HepG2 (cell line): ENCODE results near the gene TRNT1. TPM values are rescaled to one million over a fixed set of nuclear protein-coding genes. Genes with fewer than 3 reads are reported as not detected.

Experiments used
- HNRNPUL1 ChIP-seq: fragments of 200-400 bp; formaldehyde crosslinking; IDR thresholded peaks from 2 replicates; pipeline ENCODE4 v1.6.1; 2017; ENCODE audit warnings: low read depth, mild to moderate bottlenecking, low read length, moderate library complexity
- NAIF1 ChIP-seq: sonication (generic); formaldehyde crosslinking; IDR thresholded peaks from 2 replicates; pipeline ENCODE4 v1.5.0; 2020; ENCODE audit warnings: mild to moderate bottlenecking, missing genetic modification reagents, borderline replicate concordance
- NFE2 ChIP-seq: sonication (generic); formaldehyde crosslinking; IDR thresholded peaks from 2 replicates; pipeline ENCODE4 v1.4.0; 2020; ENCODE audit warnings: missing genetic modification reagents
- PAWR ChIP-seq: sonication (generic); formaldehyde crosslinking; IDR thresholded peaks from 2 replicates; pipeline ENCODE4 v1.4.0; 2020; ENCODE audit warnings: missing genetic modification reagents, mild to moderate bottlenecking, borderline replicate concordance
- SALL2 ChIP-seq: sonication (generic); formaldehyde crosslinking; IDR thresholded peaks from 2 replicates; pipeline ENCODE4 v1.8.1; 2023; ENCODE audit warnings: mild to moderate bottlenecking, missing genetic modification reagents, inconsistent platforms
- THAP11 ChIP-seq: IDR thresholded peaks from 2 replicates; pipeline ENCODE4 v1.6.1; 2016; ENCODE audit warnings: missing biosample characterization, missing genetic modification reagents
- ZBTB3 ChIP-seq: sonication (generic); formaldehyde crosslinking; IDR thresholded peaks from 2 replicates; pipeline ENCODE4 v1.4.0; 2020; ENCODE audit warnings: low read depth, mild to moderate bottlenecking, moderate library complexity, missing genetic modification reagents, borderline replicate concordance
- ZNF343 ChIP-seq: sonication (generic); formaldehyde crosslinking; IDR thresholded peaks from 2 replicates; pipeline ENCODE4 v1.4.0; 2020; ENCODE audit warnings: mild to moderate bottlenecking, missing genetic modification reagents
- ZNF550 ChIP-seq: sonication (generic); formaldehyde crosslinking; IDR thresholded peaks from 2 replicates; pipeline ENCODE4 v1.4.0; 2020; ENCODE audit warnings: mild to moderate bottlenecking, missing genetic modification reagents, borderline replicate concordance
- ZNF713 ChIP-seq: sonication (generic); formaldehyde crosslinking; IDR thresholded peaks from 2 replicates; pipeline ENCODE4 v1.4.0; 2020; ENCODE audit warnings: mild to moderate bottlenecking, missing genetic modification reagents
- polyA plus RNA-seq, 8 experiments: library from polyadenylated mRNA; depleted of rRNA in 3 of 8; stranded (reverse) in 7 of 8; unstranded in 1 of 8; fragments of >200 nt; fragmentation: Illumina TruSeq in 4 of 8; extraction: Trizol in 4 of 8; gene quantifications; 2 replicates each; pipeline versions ENCODE4 v1.2.1 to v1.2.3, GENCODE V29; 2011 to 2016; ENCODE audit warnings: low read depth in 4 of 8, missing spikeins in 1 of 8, mixed read lengths in 1 of 8; ENCODE audit not compliant: insufficient read depth in 1 of 8
- total RNA-seq, 5 experiments: library from RNA; depleted of rRNA; stranded (reverse); fragments of >200 nt; fragmentation: Illumina TruSeq; extraction: Trizol; gene quantifications; 2 replicates each; pipeline ENCODE4 v1.2.3, GENCODE V29; 2016; ENCODE audit warnings: low read depth in 1 of 5
- TF ChIP-seq, protein P1 (sequence below): sonication (generic); formaldehyde crosslinking; IDR thresholded peaks from 2 replicates; pipeline ENCODE4 v1.4.0; 2020; ENCODE audit warnings: missing genetic modification reagents
- TF ChIP-seq, protein P2 (sequence below): sonication (generic); formaldehyde crosslinking; IDR thresholded peaks from 2 replicates; pipeline ENCODE4 v1.4.0; 2020; ENCODE audit warnings: missing genetic modification reagents, borderline replicate concordance
- TF ChIP-seq, protein P3 (sequence below): sonication (generic); formaldehyde crosslinking; IDR thresholded peaks from 2 replicates; pipeline ENCODE4 v1.5.0; 2020; ENCODE audit warnings: missing genetic modification reagents, mild to moderate bottlenecking, borderline replicate concordance
- TF ChIP-seq, protein P4 (sequence below): sonication (generic); formaldehyde crosslinking; IDR thresholded peaks from 2 replicates; pipeline ENCODE4 v1.4.0; 2020; ENCODE audit warnings: missing genetic modification reagents, low read depth, mild to moderate bottlenecking, borderline replicate concordance

Gene TRNT1
- total and polyA plus RNA-seq, 2 of the 13 experiments (the other 11 are each of a cell fraction or from before 2014, with no cell fraction given) = 9.4 to 27.7 TPM

DNA sequence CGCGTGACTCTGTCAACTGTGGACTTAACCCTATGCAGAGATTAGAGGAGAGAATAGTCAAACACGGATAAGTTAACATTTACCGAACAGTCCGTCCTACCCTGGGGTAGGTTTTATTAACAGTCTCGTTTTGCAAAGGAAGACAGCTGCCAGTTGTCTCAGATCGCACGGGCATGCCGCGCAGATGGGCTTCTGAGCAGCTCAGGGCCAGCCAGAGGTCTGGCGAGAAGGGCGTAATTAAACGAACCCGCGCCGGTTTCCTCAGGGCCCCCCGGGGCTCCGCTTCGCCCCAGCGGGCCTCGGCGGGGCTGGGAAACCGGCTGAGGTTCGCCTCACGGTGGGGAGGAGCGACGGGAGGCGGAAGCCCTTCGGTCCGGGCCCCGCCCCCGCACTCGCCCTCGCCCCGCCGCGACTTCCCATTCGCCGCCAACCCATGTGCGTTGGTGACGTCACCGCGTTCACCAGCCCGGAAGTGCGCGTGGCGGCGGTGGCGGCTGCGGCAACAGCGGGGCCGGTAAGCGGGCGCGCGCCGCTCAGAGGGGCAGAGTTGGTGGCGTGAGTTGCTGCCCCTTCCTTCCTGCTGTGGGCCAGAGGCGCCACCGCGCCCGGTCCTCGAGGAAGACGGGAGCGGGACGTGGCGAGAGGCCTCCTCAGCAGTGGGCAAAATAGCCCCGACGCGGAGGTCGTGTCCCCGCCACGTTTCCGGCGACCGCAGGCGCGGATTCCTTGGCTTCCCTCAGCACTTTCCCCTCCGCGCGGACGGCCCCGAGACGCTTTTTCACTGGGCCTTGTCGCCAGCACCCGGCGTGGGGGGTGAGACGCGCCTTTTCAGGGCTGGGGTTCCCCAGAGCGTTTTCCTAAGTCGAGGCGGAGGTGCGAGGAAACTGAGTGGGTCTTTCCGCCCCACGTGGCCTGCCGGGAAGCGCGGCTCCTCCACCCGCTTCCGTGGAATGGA lies at the start of gene TRNT1 (continued):
- TF ChIP-seq, protein P1, sequence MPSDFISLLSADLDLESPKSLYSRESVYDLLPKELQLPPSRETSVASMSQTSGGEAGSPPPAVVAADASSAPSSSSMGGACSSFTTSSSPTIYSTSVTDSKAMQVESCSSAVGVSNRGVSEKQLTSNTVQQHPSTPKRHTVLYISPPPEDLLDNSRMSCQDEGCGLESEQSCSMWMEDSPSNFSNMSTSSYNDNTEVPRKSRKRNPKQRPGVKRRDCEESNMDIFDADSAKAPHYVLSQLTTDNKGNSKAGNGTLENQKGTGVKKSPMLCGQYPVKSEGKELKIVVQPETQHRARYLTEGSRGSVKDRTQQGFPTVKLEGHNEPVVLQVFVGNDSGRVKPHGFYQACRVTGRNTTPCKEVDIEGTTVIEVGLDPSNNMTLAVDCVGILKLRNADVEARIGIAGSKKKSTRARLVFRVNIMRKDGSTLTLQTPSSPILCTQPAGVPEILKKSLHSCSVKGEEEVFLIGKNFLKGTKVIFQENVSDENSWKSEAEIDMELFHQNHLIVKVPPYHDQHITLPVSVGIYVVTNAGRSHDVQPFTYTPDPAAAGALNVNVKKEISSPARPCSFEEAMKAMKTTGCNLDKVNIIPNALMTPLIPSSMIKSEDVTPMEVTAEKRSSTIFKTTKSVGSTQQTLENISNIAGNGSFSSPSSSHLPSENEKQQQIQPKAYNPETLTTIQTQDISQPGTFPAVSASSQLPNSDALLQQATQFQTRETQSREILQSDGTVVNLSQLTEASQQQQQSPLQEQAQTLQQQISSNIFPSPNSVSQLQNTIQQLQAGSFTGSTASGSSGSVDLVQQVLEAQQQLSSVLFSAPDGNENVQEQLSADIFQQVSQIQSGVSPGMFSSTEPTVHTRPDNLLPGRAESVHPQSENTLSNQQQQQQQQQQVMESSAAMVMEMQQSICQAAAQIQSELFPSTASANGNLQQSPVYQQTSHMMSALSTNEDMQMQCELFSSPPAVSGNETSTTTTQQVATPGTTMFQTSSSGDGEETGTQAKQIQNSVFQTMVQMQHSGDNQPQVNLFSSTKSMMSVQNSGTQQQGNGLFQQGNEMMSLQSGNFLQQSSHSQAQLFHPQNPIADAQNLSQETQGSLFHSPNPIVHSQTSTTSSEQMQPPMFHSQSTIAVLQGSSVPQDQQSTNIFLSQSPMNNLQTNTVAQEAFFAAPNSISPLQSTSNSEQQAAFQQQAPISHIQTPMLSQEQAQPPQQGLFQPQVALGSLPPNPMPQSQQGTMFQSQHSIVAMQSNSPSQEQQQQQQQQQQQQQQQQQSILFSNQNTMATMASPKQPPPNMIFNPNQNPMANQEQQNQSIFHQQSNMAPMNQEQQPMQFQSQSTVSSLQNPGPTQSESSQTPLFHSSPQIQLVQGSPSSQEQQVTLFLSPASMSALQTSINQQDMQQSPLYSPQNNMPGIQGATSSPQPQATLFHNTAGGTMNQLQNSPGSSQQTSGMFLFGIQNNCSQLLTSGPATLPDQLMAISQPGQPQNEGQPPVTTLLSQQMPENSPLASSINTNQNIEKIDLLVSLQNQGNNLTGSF = peak; percentile 92
- TF ChIP-seq PAWR (CRISPR knock-in tag) (no peak), SALL2 (peak; percentile 54; the same call in 1 of the 2 replicates), ZNF343 (CRISPR knock-in tag) (peak; percentile 83; the same call in 1 of the 2 replicates), ZNF713 (no peak), ZNF550 (CRISPR knock-in tag) (peak; percentile 73; the same call in 1 of the 2 replicates), HNRNPUL1 (no peak), NFE2 (no peak), NAIF1 (CRISPR knock-in tag) (0 out of 2 replicates have a peak, but pooled peaks have one; percentile 63), THAP11 (peak; percentile 89), ZBTB3 (CRISPR knock-in tag) (no peak)
- TF ChIP-seq, protein P2, sequence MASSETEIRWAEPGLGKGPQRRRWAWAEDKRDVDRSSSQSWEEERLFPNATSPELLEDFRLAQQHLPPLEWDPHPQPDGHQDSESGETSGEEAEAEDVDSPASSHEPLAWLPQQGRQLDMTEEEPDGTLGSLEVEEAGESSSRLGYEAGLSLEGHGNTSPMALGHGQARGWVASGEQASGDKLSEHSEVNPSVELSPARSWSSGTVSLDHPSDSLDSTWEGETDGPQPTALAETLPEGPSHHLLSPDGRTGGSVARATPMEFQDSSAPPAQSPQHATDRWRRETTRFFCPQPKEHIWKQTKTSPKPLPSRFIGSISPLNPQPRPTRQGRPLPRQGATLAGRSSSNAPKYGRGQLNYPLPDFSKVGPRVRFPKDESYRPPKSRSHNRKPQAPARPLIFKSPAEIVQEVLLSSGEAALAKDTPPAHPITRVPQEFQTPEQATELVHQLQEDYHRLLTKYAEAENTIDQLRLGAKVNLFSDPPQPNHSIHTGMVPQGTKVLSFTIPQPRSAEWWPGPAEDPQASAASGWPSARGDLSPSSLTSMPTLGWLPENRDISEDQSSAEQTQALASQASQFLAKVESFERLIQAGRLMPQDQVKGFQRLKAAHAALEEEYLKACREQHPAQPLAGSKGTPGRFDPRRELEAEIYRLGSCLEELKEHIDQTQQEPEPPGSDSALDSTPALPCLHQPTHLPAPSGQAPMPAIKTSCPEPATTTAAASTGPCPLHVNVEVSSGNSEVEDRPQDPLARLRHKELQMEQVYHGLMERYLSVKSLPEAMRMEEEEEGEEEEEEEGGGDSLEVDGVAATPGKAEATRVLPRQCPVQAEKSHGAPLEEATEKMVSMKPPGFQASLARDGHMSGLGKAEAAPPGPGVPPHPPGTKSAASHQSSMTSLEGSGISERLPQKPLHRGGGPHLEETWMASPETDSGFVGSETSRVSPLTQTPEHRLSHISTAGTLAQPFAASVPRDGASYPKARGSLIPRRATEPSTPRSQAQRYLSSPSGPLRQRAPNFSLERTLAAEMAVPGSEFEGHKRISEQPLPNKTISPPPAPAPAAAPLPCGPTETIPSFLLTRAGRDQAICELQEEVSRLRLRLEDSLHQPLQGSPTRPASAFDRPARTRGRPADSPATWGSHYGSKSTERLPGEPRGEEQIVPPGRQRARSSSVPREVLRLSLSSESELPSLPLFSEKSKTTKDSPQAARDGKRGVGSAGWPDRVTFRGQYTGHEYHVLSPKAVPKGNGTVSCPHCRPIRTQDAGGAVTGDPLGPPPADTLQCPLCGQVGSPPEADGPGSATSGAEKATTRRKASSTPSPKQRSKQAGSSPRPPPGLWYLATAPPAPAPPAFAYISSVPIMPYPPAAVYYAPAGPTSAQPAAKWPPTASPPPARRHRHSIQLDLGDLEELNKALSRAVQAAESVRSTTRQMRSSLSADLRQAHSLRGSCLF = peak; percentile 72; the same call in 1 of the 2 replicates
- TF ChIP-seq, protein P3, sequence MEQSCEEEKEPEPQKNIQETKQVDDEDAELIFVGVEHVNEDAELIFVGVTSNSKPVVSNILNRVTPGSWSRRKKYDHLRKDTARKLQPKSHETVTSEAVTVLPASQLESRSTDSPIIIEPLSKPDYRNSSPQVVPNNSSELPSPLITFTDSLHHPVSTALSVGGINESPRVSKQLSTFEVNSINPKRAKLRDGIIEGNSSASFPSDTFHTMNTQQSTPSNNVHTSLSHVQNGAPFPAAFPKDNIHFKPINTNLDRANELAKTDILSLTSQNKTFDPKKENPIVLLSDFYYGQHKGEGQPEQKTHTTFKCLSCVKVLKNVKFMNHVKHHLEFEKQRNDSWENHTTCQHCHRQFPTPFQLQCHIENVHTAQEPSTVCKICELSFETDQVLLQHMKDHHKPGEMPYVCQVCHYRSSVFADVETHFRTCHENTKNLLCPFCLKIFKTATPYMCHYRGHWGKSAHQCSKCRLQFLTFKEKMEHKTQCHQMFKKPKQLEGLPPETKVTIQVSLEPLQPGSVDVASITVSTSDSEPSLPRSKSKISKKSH (CRISPR knock-in tag) = peak; percentile 51
- TF ChIP-seq, protein P4, sequence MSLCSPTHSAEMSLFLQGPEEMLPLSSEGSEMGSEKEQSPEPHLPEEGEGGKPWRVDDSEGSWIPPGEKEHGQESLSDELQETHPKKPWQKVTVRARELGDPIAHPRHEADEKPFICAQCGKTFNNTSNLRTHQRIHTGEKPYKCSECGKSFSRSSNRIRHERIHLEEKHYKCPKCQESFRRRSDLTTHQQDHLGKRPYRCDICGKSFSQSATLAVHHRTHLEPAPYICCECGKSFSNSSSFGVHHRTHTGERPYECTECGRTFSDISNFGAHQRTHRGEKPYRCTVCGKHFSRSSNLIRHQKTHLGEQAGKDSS (CRISPR knock-in tag) = no peak; the same call in 1 of the 2 replicates
